CD4-positive, alpha-beta T cell treated with Interleukin-6 for 4 hours (primary cell): ENCODE results near the gene TMIGD3.

Source experiments
- DNase-seq: peaks from one replicate; pipeline ENCODE4 v3.0.0-alpha.2; 2020; ENCODE audit warnings: mixed read lengths

The TMIGD3 gene

GRCh38 chr1:111507411-111508201 lies 4.2 kb upstream of the TMIGD3 start:
- peak; percentile 78 for DNase-seq

GRCh38 chr1:111506561-111506960 lies 3.1 kb upstream of the TMIGD3 start:
- no peak for DNase-seq

GRCh38 chr1:111505641-111506119 lies 2.2 kb upstream of the TMIGD3 start:
- DNase-seq = peak; percentile 52

GRCh38 chr1:111504097-111504496 lies 664 bp upstream of the TMIGD3 start:
- DNase-seq = no peak

- DNase-seq = no peak
These were observed 1.8 kb downstream of the TMIGD3 start for GRCh38 chr1:111501645-111502044.

- DNase-seq = no peak
These were observed 4.2 kb downstream of the TMIGD3 start for GRCh38 chr1:111499026-111499785.

GRCh38 chr1:111497592-111497991 lies 5.8 kb downstream of the TMIGD3 start:
- DNase-seq = no peak

- no peak for DNase-seq
These were observed 7.0 kb downstream of the TMIGD3 start for GRCh38 chr1:111496398-111496797.

- DNase-seq = no peak
These were observed 12.4 kb downstream of the TMIGD3 start for GRCh38 chr1:111491070-111491469.

GRCh38 chr1:111490220-111490619 lies 13.2 kb downstream of the TMIGD3 start:
- DNase-seq = no peak

- DNase-seq = no peak
These were observed 13.8 kb downstream of the TMIGD3 start for GRCh38 chr1:111489604-111490003.

- no peak for DNase-seq
These were observed 14.8 kb downstream of the TMIGD3 start for GRCh38 chr1:111488669-111489068.

- DNase-seq = no peak
These were observed 16.3 kb downstream of the TMIGD3 start for GRCh38 chr1:111487133-111487532.

GRCh38 chr1:111486431-111486830 lies 17.0 kb downstream of the TMIGD3 start:
- DNase-seq = no peak

- DNase-seq = no peak
These were observed 18.9 kb downstream of the TMIGD3 start for GRCh38 chr1:111484391-111485026.

- DNase-seq = no peak
These were observed 19.6 kb downstream of the TMIGD3 start for GRCh38 chr1:111483876-111484275.

- no peak for DNase-seq
These were observed 20.3 kb downstream of the TMIGD3 start for GRCh38 chr1:111483166-111483565.

GRCh38 chr1:111481387-111482221 lies 21.8 kb downstream of the TMIGD3 start:
- DNase-seq = peak; percentile 76

- no peak for DNase-seq
These were observed 22.8 kb downstream of the TMIGD3 start for GRCh38 chr1:111480674-111481073.

- DNase-seq = peak; percentile 52
These were observed 26.6 kb downstream of the TMIGD3 start for GRCh38 chr1:111476761-111477309.

- no peak for DNase-seq
These were observed 27.2 kb downstream of the TMIGD3 start for GRCh38 chr1:111476214-111476613.

- peak; percentile 25 for DNase-seq
These were observed 27.7 kb downstream of the TMIGD3 start for GRCh38 chr1:111475701-111476100.
